ENCODE measurements around the gene UBR2. TPM values are rescaled to one million over a fixed set of nuclear protein-coding genes. Genes with fewer than 3 reads are reported as not detected.

The UBR2 gene
- total and polyA plus RNA-seq, 2 of the 4 experiments (the other 2 are of a cell fraction): 7.7 to 32.3 TPM

GRCh38 chr6:42644211-42644610 lies 80.4 kb downstream of the UBR2 start:
- no peak overlapping the region for H3K9ac ChIP-seq (ENCODE audit: low read depth, low read length)
- H3K9me1 ChIP-seq (ENCODE audit: insufficient read depth, low read length): no peaks in the 10 kb centered on the region
- ATAC-seq (ENCODE audit: low read depth) (no peak), DNase-seq (no peak)
- H2AK5ac ChIP-seq (ENCODE audit: low read depth, low read length): no peak overlapping the region
- CTCF ChIA-PET: interaction anchor here (1.2 kb wide), 1 partner anchor 9 kb away, joined by 3 read pairs; no protein-coding TSS in a partner anchor
- BruUV-seq (replicated peaks): no TSS peak
- H4K8ac ChIP-seq (ENCODE audit: low read depth in 2 of 2, low read length in 2 of 2): no peak overlapping the region
- no CpG with 5 or more reads among the region's 3 CpGs for WGBS, 2 experiments (ENCODE audit: extremely low coverage in 2 of 2, insufficient read length in 1 of 2)
- H3K27ac ChIP-seq (ENCODE audit: insufficient read depth, low read length): no peak overlapping the region
- no peak overlapping the region for H3K4me2 ChIP-seq (ENCODE audit: low read depth, low read length)
- H4K91ac ChIP-seq (ENCODE audit: insufficient read depth, low read depth, low read length): no peak overlapping the region
- H4K5ac ChIP-seq (ENCODE audit: low read depth, low read length): no peak overlapping the region
- no peak overlapping the region for H3K4ac ChIP-seq (ENCODE audit: low read depth, low read length)
- H2BK120ac ChIP-seq (ENCODE audit: low read depth, low read length): no peak overlapping the region
- no peaks in the 10 kb centered on the region for H3K9me3 ChIP-seq (ENCODE audit: control insufficient read depth, insufficient read depth, low read length)
- peaks cover 38% of the 10 kb centered on the region for H3K36me3 ChIP-seq (ENCODE audit: control insufficient read depth, insufficient read depth, low read length)
- no peak overlapping the region for H3K14ac ChIP-seq (replicated peaks; ENCODE audit: low read depth, low read length)
- no peak overlapping the region for H2AK9ac ChIP-seq (replicated peaks; ENCODE audit: low read depth, low read length, poor library complexity)
- no peaks in the 10 kb centered on the region for H4K20me1 ChIP-seq (ENCODE audit: insufficient read depth, low read length)
- no peak overlapping the region for H3K18ac ChIP-seq (ENCODE audit: low read depth, low read length)
- POLR2A ChIA-PET (ENCODE audit: unreplicated experiment): no interaction called here
- H3K4me3 ChIP-seq (ENCODE audit: insufficient read depth, low read depth, low read length): no peak overlapping the region
- in situ Hi-C loops (cut with MboI; ENCODE audit: low sequenced_read_pairs) (no loop called here), dilution Hi-C loops (cut with HindIII; ENCODE audit: low sequenced_read_pairs, unreplicated experiment) (no loop called here), intact Hi-C loops (cut with micrococcal nuclease) (loop anchor here (5.0 to 10.0 kb wide), 2 partner anchors 33 to 49 kb away; no protein-coding TSS in a partner anchor)
- H3K56ac ChIP-seq (ENCODE audit: extremely low read depth, insufficient read depth, low read length): no peak overlapping the region
- H2BK15ac ChIP-seq (ENCODE audit: low read depth, low read length): no peak overlapping the region
- H3K4me1 ChIP-seq (ENCODE audit: control insufficient read depth, insufficient read depth, low read length): no peaks in the 10 kb centered on the region
- no peak for TF ChIP-seq BHLHE40 (IDR thresholded peaks at IDR 0.05; ENCODE audit: low read depth, low read length)
- TF ChIP-seq RCOR1 (IDR thresholded peaks at IDR 0.05; ENCODE audit: insufficient replicate concordance, low read length): no peak
- TF ChIP-seq ELK1 (IDR thresholded peaks at IDR 0.05; ENCODE audit: borderline replicate concordance, low read depth, low read length): no peak
- H3K27me3 ChIP-seq (ENCODE audit: control insufficient read depth, insufficient read depth, low read length): no peaks in the 10 kb centered on the region
- no peak overlapping the region for H2BK20ac ChIP-seq (ENCODE audit: low read depth, low read length)
- H2BK5ac ChIP-seq (ENCODE audit: low read depth, low read length, poor library complexity, severe bottlenecking): no peak overlapping the region
- H3K23ac ChIP-seq (ENCODE audit: low read depth, low read length): no peak overlapping the region
- peaks cover 0 to 2% of the 10 kb centered on the region in 2 experiments; a peak in 1 of 4 replicates for H3K79me1 ChIP-seq (ENCODE audit: low read depth in 1 of 2, low read length in 2 of 2)
- no peak overlapping the region for H2AFZ ChIP-seq (replicated peaks; ENCODE audit: low read length, poor library complexity)
